HCT116 (cell line): ENCODE measurements around the gene POC1A.

Experiments
- ATF3 ChIP-seq: IDR thresholded peaks from 2 replicates; pipeline ENCODE4 v1.6.1; 2012
- CEBPB ChIP-seq: IDR thresholded peaks from 2 replicates; pipeline ENCODE4 v1.6.1; 2012; ENCODE audit warnings: low read depth
- CTCF ChIP-seq, 3 experiments: fragments of 200-600 bp in 1 of 3; sonication (generic) in 1 of 3; IDR thresholded peaks in 2 of 3; conservative IDR thresholded peaks in 1 of 3; 2 replicates each; pipeline ENCODE4 v1.5.1; 2012 to 2017; ENCODE audit warnings: low read depth in 2 of 3, low read length in 2 of 3, antibody characterized with exemption in 1 of 3, borderline replicate concordance in 1 of 3, control low read depth in 1 of 3, mild to moderate bottlenecking in 1 of 3, mixed read lengths in 1 of 3, mixed run types in 1 of 3, moderate library complexity in 1 of 3; ENCODE audit not compliant: insufficient read depth in 1 of 3
- EGR1 ChIP-seq: IDR thresholded peaks from 2 replicates; pipeline ENCODE4 v1.6.1; 2012; ENCODE audit warnings: low read depth
- ELF1 ChIP-seq: IDR thresholded peaks from 2 replicates; pipeline ENCODE4 v1.6.1; 2012; ENCODE audit warnings: low read depth, borderline replicate concordance
- EZH2 ChIP-seq: fragments of 200-600 bp; sonication (generic); IDR thresholded peaks from 2 replicates; pipeline ENCODE4 v1.6.1; 2017; ENCODE audit warnings: antibody characterized with exemption, mixed run types
- MAX ChIP-seq: IDR thresholded peaks from 2 replicates; pipeline ENCODE4 v1.6.1; 2012
- POLR2A ChIP-seq: IDR thresholded peaks from 2 replicates; pipeline ENCODE4 v1.7.0; 2011; ENCODE audit warnings: borderline replicate concordance; ENCODE audit not compliant: insufficient read depth, insufficient read length; ENCODE audit errors: extremely low read depth
- POLR2AphosphoS5 ChIP-seq: IDR thresholded peaks from 2 replicates; pipeline ENCODE4 v1.6.1; 2011; ENCODE audit warnings: mild to moderate bottlenecking, low read depth, low read length, moderate library complexity
- RAD21 ChIP-seq: IDR thresholded peaks from 2 replicates; pipeline ENCODE4 v1.6.1; 2012; ENCODE audit warnings: low read depth, mild to moderate bottlenecking
- REST ChIP-seq: IDR thresholded peaks from 2 replicates; pipeline ENCODE4 v1.6.1; 2012; ENCODE audit warnings: low read depth
- SRF ChIP-seq: IDR thresholded peaks from 2 replicates; pipeline ENCODE4 v1.6.1; 2012; ENCODE audit warnings: low read depth
- TCF7L2 ChIP-seq: IDR thresholded peaks from 2 replicates; pipeline ENCODE4 v1.7.0; 2011; ENCODE audit warnings: borderline replicate concordance, inconsistent platforms; ENCODE audit not compliant: insufficient read depth, insufficient read length; ENCODE audit errors: extremely low read depth

- TF ChIP-seq POLR2A (no peak), EGR1 (no peak), CTCF (IDR thresholded peaks at IDR 0.05 in 2 of 3, conservative IDR thresholded peaks at IDR 0.05 in 1 of 3; ENCODE audit: borderline replicate concordance in 1 of 3, insufficient read depth in 1 of 3, low read depth in 2 of 3, low read length in 2 of 3) (no peak), SRF (no peak), ATF3 (no peak), TCF7L2 (no peak), EZH2 (no peak), MAX (no peak), RAD21 (no peak), POLR2AphosphoS5 (no peak), ELF1 (no peak), REST (no peak), CEBPB (no peak)
Observed at GRCh38 chr3:52109611-52110301, 44.5 kb downstream of the POC1A start.
